ENCODE measurements around the gene MSGN1.

Gene MSGN1

DNA sequence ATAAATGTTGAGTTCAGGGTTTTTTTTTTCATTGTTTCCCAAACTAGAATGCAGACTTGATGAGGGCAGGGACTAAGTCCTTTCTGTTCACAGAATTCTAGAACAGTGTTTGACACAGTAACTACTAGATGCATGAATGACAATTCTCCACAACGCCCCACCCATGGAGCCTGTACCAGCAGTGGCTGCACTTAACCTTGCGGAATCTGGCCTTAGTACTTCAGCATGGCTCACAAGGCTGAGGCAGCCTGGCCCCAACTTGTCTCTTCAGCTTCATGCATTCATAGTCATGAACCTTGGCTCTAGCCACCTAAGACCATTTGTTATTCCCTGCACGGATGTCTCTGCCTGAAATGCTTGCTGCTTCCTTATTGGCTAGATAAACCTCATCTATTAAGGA, 29.5 kb upstream of the MSGN1 start:
- in situ Hi-C loops (cut with MboI; ENCODE audit: low pct_unique_long_range_greater_than_20kb, low sequenced_read_pairs, unreplicated experiment), result no loop called here
- DNase-seq (ENCODE audit: low spot score), result no peak
- TF ChIP-seq, protein P1, sequence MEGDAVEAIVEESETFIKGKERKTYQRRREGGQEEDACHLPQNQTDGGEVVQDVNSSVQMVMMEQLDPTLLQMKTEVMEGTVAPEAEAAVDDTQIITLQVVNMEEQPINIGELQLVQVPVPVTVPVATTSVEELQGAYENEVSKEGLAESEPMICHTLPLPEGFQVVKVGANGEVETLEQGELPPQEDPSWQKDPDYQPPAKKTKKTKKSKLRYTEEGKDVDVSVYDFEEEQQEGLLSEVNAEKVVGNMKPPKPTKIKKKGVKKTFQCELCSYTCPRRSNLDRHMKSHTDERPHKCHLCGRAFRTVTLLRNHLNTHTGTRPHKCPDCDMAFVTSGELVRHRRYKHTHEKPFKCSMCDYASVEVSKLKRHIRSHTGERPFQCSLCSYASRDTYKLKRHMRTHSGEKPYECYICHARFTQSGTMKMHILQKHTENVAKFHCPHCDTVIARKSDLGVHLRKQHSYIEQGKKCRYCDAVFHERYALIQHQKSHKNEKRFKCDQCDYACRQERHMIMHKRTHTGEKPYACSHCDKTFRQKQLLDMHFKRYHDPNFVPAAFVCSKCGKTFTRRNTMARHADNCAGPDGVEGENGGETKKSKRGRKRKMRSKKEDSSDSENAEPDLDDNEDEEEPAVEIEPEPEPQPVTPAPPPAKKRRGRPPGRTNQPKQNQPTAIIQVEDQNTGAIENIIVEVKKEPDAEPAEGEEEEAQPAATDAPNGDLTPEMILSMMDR (IDR thresholded peaks at IDR 0.05; ENCODE audit: extremely low read depth, insufficient read depth, missing control alignments), result no peak

DNA sequence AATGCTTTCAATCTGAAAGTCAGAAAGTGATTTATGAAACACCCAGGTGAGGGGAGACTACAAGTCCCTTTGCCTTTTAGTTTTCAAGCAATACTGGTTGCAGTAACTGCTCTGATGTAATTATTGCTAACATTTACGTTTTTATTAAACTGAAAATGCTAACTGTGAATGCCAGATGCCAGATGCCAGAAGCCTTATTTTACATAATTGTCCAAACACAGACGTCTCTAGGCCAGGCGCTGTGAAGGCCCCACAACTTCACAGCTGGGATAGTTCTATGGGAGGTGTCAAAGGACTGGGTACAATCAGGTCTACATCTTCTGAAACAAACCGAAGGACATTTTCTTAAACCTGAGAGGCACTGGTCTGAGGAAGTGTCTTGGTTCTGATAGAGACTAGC, 27.5 kb upstream of the MSGN1 start:
- DNase-seq (ENCODE audit: low spot score), result no peak
- TF ChIP-seq, protein P1 (IDR thresholded peaks at IDR 0.05; ENCODE audit: extremely low read depth, insufficient read depth, missing control alignments), result no peak
- in situ Hi-C loops (cut with MboI; ENCODE audit: low pct_unique_long_range_greater_than_20kb, low sequenced_read_pairs, unreplicated experiment), result no loop called here

DNA sequence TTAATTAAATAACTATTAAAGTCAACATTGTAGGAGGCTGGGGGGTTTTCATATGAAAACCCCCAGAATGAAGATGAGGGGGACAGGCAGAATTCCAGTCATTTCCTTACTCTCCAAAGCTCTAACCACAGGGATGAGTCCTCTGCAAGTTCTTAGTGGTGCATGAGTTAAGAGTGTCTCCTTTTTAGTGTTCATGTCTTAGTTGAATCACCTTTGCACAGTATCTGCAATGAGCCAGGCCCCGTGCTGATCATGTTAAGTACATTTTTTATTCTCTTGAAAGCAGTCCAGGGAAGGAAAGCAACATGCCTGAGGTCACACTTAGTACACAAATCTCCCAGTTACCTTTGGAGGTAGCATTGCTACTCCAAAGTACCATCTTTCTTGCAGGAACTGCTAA, 25.7 kb upstream of the MSGN1 start:
- in situ Hi-C loops (cut with MboI; ENCODE audit: low pct_unique_long_range_greater_than_20kb, low sequenced_read_pairs, unreplicated experiment), result no loop called here
- TF ChIP-seq, protein P1 (IDR thresholded peaks at IDR 0.05; ENCODE audit: extremely low read depth, insufficient read depth, missing control alignments), result no peak
- no peak for DNase-seq (ENCODE audit: low spot score)

DNA sequence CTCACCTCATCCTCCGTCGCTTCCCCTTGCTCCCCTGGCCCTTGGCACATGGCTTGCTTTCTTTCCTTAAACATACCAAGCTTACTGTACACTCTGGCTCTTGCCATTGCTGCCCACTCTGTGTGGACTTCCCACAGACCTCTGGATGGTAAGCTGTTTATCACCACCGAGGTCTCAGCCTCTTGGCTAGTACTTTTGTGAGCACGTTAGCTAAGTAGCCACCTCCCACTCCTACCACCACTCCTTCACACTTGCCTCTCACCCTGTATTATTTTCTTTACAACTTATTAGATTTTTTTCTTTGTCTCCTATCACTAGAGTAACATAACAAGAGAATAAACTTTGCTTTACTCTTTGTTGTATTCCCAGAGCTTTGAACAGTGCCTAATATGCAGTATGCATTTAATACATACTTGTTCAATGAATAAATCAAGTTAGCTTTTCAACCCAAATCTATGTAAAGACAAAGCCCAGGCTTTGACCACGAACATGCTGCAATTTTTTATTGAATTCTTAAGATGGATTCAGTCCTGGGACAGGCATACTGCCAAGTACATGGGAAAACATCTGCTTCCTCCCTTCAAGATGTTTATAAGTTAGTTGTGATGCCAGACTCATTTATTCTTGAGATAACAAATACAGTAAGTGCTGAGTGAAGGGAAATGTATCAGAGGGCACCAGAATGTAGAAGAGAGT, 25.0 kb upstream of the MSGN1 start:
- DNase-seq (ENCODE audit: low spot score), result no peak
- TF ChIP-seq, protein P1 (IDR thresholded peaks at IDR 0.05; ENCODE audit: extremely low read depth, insufficient read depth, missing control alignments), result no peak
- in situ Hi-C loops (cut with MboI; ENCODE audit: low pct_unique_long_range_greater_than_20kb, low sequenced_read_pairs, unreplicated experiment), result no loop called here

DNA sequence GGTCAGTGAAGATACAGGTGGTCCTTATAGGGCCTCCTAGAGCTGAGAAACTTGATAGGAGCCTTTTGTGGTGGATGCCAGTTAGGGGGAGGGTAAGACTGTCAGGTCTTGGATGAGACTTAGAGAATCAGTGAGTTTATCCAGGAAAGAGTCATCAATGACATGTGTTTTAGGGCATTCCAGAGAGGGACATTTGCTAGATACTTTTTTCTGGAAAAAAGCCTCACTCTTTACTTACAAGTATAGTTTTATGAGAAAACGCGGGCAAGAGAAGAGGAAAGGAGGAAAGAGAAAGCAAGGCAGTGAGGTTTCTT, 24.5 kb upstream of the MSGN1 start:
- in situ Hi-C loops (cut with MboI; ENCODE audit: low pct_unique_long_range_greater_than_20kb, low sequenced_read_pairs, unreplicated experiment), result no loop called here
- TF ChIP-seq, protein P1 (IDR thresholded peaks at IDR 0.05; ENCODE audit: extremely low read depth, insufficient read depth, missing control alignments), result no peak

DNA sequence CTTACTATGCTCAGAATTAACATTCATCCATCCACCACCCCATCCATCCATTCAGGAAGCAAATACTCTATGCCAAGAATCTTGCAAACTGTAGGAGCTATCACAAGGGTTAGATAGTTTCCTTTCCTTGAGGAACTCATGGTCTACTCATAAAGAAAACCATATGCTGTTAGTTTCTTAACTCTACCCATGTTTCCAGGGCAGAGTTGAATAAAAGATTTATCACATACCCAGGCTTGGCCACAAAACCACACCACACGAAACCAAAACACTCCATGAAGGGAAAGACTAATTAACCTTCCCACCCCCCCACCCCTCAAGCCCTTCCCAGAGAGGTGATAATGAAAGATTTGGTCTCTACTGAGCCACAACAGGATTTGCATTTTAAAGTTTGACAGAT, 23.7 kb upstream of the MSGN1 start:
- TF ChIP-seq, protein P1 (IDR thresholded peaks at IDR 0.05; ENCODE audit: extremely low read depth, insufficient read depth, missing control alignments), result no peak
- no peak for DNase-seq (ENCODE audit: low spot score)
- in situ Hi-C loops (cut with MboI; ENCODE audit: low pct_unique_long_range_greater_than_20kb, low sequenced_read_pairs, unreplicated experiment), result no loop called here

More for the DNA sequence above, 24.5 kb upstream of the MSGN1 start:
- DNase-seq (ENCODE audit: low spot score), result no peak
